SIG-M5 (cell line): Measurements from ENCODE around the gene UBTD2.

Experiments used
- DNase-seq: peaks from one replicate; lab custom pipeline; 2025; lab: John Stamatoyannopoulos, UW

Gene UBTD2

GRCh38 chr5:172171118-172171517, 112.4 kb downstream of the UBTD2 start:
- DNase-seq: no peak

- DNase-seq: no peak
These were observed 113.3 kb downstream of the UBTD2 start for GRCh38 chr5:172170251-172170701.

- DNase-seq: no peak
These were observed 114.3 kb downstream of the UBTD2 start for GRCh38 chr5:172169216-172169615.

- no peak for DNase-seq
These were observed 115.3 kb downstream of the UBTD2 start for GRCh38 chr5:172168311-172168710.

GRCh38 chr5:172167895-172168294, 115.7 kb downstream of the UBTD2 start:
- DNase-seq: no peak

GRCh38 chr5:172166030-172166826, 117.3 kb downstream of the UBTD2 start:
- DNase-seq: no peak

GRCh38 chr5:172165465-172165864, 118.1 kb downstream of the UBTD2 start:
- no peak for DNase-seq

- DNase-seq: no peak
These were observed 118.8 kb downstream of the UBTD2 start for GRCh38 chr5:172164769-172165212.

- no peak for DNase-seq
These were observed 120.2 kb downstream of the UBTD2 start for GRCh38 chr5:172163346-172163745.

- no peak for DNase-seq
These were observed 120.6 kb downstream of the UBTD2 start for GRCh38 chr5:172162987-172163343.

- DNase-seq: no peak
These were observed 121.1 kb downstream of the UBTD2 start for GRCh38 chr5:172162323-172162986.

GRCh38 chr5:172160506-172160905, 123.1 kb downstream of the UBTD2 start:
- no peak for DNase-seq
